SK-N-SH (cell line): ENCODE results near the gene CHD5. TPM values are rescaled to one million over a fixed set of nuclear protein-coding genes. Genes with fewer than 3 reads are reported as not detected.

Source experiments
- CTCF ChIA-PET: fragments of 300-600, 350-600 bp; formaldehyde crosslinking; extraction: SDS; loops from one replicate; lab custom pipeline; 2021; lab: Yijun Ruan, JAX
- POLR2A ChIA-PET: fragments of 350-600 bp; sonication (Branson Sonifier 250); formaldehyde crosslinking; extraction: SDS; loops from one replicate; lab custom pipeline; 2020; ENCODE audit warnings: antibody characterized with exemption, inconsistent platforms; lab: Yijun Ruan, JAX
- DNase-seq: peaks from one replicate; pipeline ENCODE4 v3.0.0; 2012
- H2AFZ ChIP-seq: fragments of 200-600 bp; sonication (generic); 2 replicates; pipeline ENCODE4 v1.8.1; 2016; ENCODE audit warnings: antibody characterized with exemption, mild to moderate bottlenecking, low read depth
- H3F3A ChIP-seq: fragments of 200-600 bp; sonication (generic); replicated peaks from 2 replicates; pipeline ENCODE3; 2016; ENCODE audit warnings: antibody characterized with exemption, mild to moderate bottlenecking; ENCODE audit not compliant: insufficient read depth
- H3K27ac ChIP-seq, 2 experiments: fragments of 200-500 bp in 1 of 2; fragments of 200-600 bp in 1 of 2; sonication (Bioruptor generic) in 1 of 2; sonication (generic), shearing (Covaris generic) in 1 of 2; 2 replicates each; pipeline versions ENCODE4 v1.5.1 to v1.6.1; 2014 to 2016; ENCODE audit warnings: low read depth in 2 of 2, inconsistent platforms in 1 of 2, low read length in 1 of 2, mild to moderate bottlenecking in 1 of 2, mixed read lengths in 1 of 2
- H3K27me3 ChIP-seq: fragments of 200-600 bp; sonication (generic), shearing (Covaris generic); 2 replicates; pipeline ENCODE4 v1.6.1; 2016; ENCODE audit warnings: mixed run types; ENCODE audit not compliant: insufficient read depth
- H3K36me3 ChIP-seq, 2 experiments: fragments of 200-500 bp in 1 of 2; fragments of 200-600 bp in 1 of 2; sonication (Bioruptor generic) in 1 of 2; sonication (generic) in 1 of 2; replicated peaks in 1 of 2; 2 replicates each; pipeline versions ENCODE3 to v1.5.1; 2014 to 2016; ENCODE audit warnings: low read length in 1 of 2, mild to moderate bottlenecking in 1 of 2; ENCODE audit not compliant: insufficient read depth in 2 of 2, control insufficient read depth in 1 of 2
- H3K4me1 ChIP-seq, 2 experiments: fragments of 200-500 bp in 1 of 2; fragments of 200-600 bp in 1 of 2; sonication (Bioruptor generic) in 1 of 2; sonication (generic), shearing (Covaris generic) in 1 of 2; 2 replicates each; pipeline versions ENCODE4 v1.5.1 to v1.6.1; 2014 to 2016; ENCODE audit warnings: low read depth in 1 of 2, low read length in 1 of 2, mixed run types in 1 of 2; ENCODE audit not compliant: insufficient read depth in 2 of 2, control insufficient read depth in 1 of 2
- H3K4me2 ChIP-seq: fragments of 200-600 bp; sonication (generic), shearing (Covaris generic); 2 replicates; pipeline ENCODE4 v1.6.1; 2017; ENCODE audit warnings: mixed run types
- H3K4me3 ChIP-seq, 2 experiments: fragments of 200-500 bp in 1 of 2; fragments of 200-600 bp in 1 of 2; sonication (Bioruptor generic) in 1 of 2; sonication (generic), shearing (Covaris generic) in 1 of 2; 2 replicates each; pipeline versions ENCODE4 v1.5.1 to v1.8.1; 2014 to 2016; ENCODE audit warnings: low read depth in 2 of 2, inconsistent platforms in 1 of 2, low read length in 1 of 2, mild to moderate bottlenecking in 1 of 2, mixed read lengths in 1 of 2, moderate library complexity in 1 of 2
- H3K79me2 ChIP-seq: fragments of 200-600 bp; sonication (generic); 2 replicates; pipeline ENCODE4 v1.8.1; 2017; ENCODE audit warnings: mild to moderate bottlenecking; ENCODE audit not compliant: insufficient read depth
- H3K9ac ChIP-seq: fragments of 200-600 bp; sonication (generic); 2 replicates; pipeline ENCODE4 v1.6.1; 2017; ENCODE audit warnings: mixed run types
- H3K9me2 ChIP-seq: fragments of 200-600 bp; sonication (generic); 2 replicates; pipeline ENCODE4 v1.6.1; 2017; ENCODE audit warnings: mixed run types
- H3K9me3 ChIP-seq: fragments of 200-600 bp; sonication (generic); 2 replicates; pipeline ENCODE4 v1.6.1; 2017; ENCODE audit warnings: mixed run types, mild to moderate bottlenecking, moderate library complexity
- H4K20me1 ChIP-seq: fragments of 200-600 bp; sonication (generic); 2 replicates; pipeline ENCODE4 v1.6.1; 2017; ENCODE audit warnings: mild to moderate bottlenecking, mixed run types; ENCODE audit not compliant: insufficient read depth
- CHD2 ChIP-seq: fragments of 150-350 bp; IDR thresholded peaks from 2 replicates; pipeline ENCODE4 v1.6.1; 2018; ENCODE audit warnings: low read length; ENCODE audit not compliant: partially characterized antibody
- CTCF ChIP-seq: fragments of 200-600 bp; sonication (generic); IDR thresholded peaks from 2 replicates; pipeline ENCODE4 v1.6.1; 2017; ENCODE audit warnings: antibody characterized with exemption, mild to moderate bottlenecking, moderate library complexity
- EZH2phosphoT487 ChIP-seq: fragments of 200-600 bp; sonication (generic); IDR thresholded peaks from 2 replicates; pipeline ENCODE4 v1.6.1; 2017; ENCODE audit warnings: low read depth, mixed run types, mild to moderate bottlenecking, antibody characterized with exemption, moderate library complexity, borderline replicate concordance
- FOXM1 ChIP-seq: IDR thresholded peaks from 2 replicates; pipeline ENCODE4 v1.4.0; 2012; ENCODE audit warnings: low read depth, mild to moderate bottlenecking
- JUND ChIP-seq: IDR thresholded peaks from 2 replicates; pipeline ENCODE4 v1.4.0; 2012
- MEF2A ChIP-seq: IDR thresholded peaks from 2 replicates; pipeline ENCODE4 v1.4.0; 2012; ENCODE audit warnings: low read depth, borderline replicate concordance
- MXI1 ChIP-seq: IDR thresholded peaks from 2 replicates; pipeline ENCODE4 v1.6.1; 2012; ENCODE audit warnings: mild to moderate bottlenecking, low read depth, low read length, improper control_type of control experiment
- NRF1 ChIP-seq: IDR thresholded peaks from 2 replicates; pipeline ENCODE4 v1.6.1; 2012; ENCODE audit warnings: low read depth, mild to moderate bottlenecking, low read length
- POLR2AphosphoS5 ChIP-seq: IDR thresholded peaks from 2 replicates; pipeline ENCODE4 v1.6.1; 2012; ENCODE audit warnings: low read depth, low read length
- RAD21 ChIP-seq: IDR thresholded peaks from 2 replicates; pipeline ENCODE4 v1.6.1; 2012; ENCODE audit warnings: mild to moderate bottlenecking, low read length
- RCOR1 ChIP-seq: fragments of 150-350 bp; IDR thresholded peaks from 2 replicates; pipeline ENCODE4 v1.6.1; 2017; ENCODE audit warnings: antibody characterized with exemption, low read length
- REST ChIP-seq: IDR thresholded peaks from 2 replicates; pipeline ENCODE4 v1.6.1; 2012; ENCODE audit warnings: mild to moderate bottlenecking, low read depth, low read length, moderate library complexity
- TAF1 ChIP-seq: IDR thresholded peaks from 2 replicates; pipeline ENCODE4 v1.6.1; 2012; ENCODE audit warnings: low read depth, mild to moderate bottlenecking, low read length, moderate library complexity, borderline replicate concordance
- TCF12 ChIP-seq: IDR thresholded peaks from 2 replicates; pipeline ENCODE4 v1.4.0; 2012
- YY1 ChIP-seq: IDR thresholded peaks from 2 replicates; pipeline ENCODE4 v1.4.0; 2012; ENCODE audit warnings: low read depth, mild to moderate bottlenecking
- WGBS: methylation state at CpG from one replicate; pipeline ENCODE4 v1.1.6; 2017; ENCODE audit warnings: low lambda C conversion rate; 5-methylcytosine and 5-hydroxymethylcytosine counted together
- polyA plus RNA-seq, 3 experiments: library from polyadenylated mRNA; depleted of rRNA; stranded (reverse); fragments of >200 nt; gene quantifications; 2 replicates each; pipeline ENCODE4 v1.2.3, GENCODE V29; 2012

Gene CHD5
- polyA plus RNA-seq, 1 of the 3 experiments (the other 2 are of a cell fraction): 0.26 TPM

DNA sequence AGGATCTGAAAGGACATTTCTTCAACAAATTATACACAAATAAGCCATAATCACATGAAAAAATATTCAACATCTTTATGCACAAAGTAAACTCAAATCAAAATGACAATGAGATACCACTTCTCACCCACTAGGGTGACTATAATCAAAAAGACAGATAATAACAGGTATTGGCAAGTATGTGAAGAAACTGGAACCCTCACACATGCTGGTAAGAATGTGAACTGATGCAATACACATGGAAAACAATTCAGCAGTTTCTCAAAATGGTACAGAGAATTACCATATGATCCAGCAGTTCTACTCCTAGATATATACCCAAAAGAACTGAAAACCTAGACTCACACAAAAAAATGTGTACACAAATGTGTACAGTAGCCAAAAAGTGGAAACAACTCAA lies 62.5 kb downstream of the CHD5 start:
- Histone ChIP-seq H3K4me2 (no peak overlapping the region), H3K79me2 (no peaks in the 10 kb centered on the region), H3F3A (no peaks in the 10 kb centered on the region), H2AFZ (no peak overlapping the region), H3K4me3 (no peak overlapping the region), H4K20me1 (no peaks in the 10 kb centered on the region), H3K27me3 (no peaks in the 10 kb centered on the region), H3K36me3 (no peaks in the 10 kb centered on the region), H3K4me1 (no peaks in the 10 kb centered on the region), H3K9me3 (no peaks in the 10 kb centered on the region), H3K9ac (no peak overlapping the region), H3K27ac (no peak overlapping the region), H3K9me2 (no peaks in the 10 kb centered on the region)
- DNase-seq: no peak
- TF ChIP-seq MXI1 (no peak), FOXM1 (no peak), CTCF (no peak), YY1 (no peak)
- ChIA-PET POLR2A (no interaction called here), CTCF (interaction anchor here (1.3 kb wide), 1 partner anchor 11 kb away, joined by 3 read pairs; no protein-coding TSS in a partner anchor)

GRCh38 chr1:6117064-6117463 lies 63.1 kb downstream of the CHD5 start:
- TF ChIP-seq NRF1 (no peak), MEF2A (no peak), RAD21 (no peak), EZH2phosphoT487 (no peak), REST (no peak), RCOR1 (no peak), POLR2AphosphoS5 (no peak), TCF12 (no peak), MXI1 (no peak), CTCF (no peak), JUND (no peak), TAF1 (no peak), CHD2 (no peak)
- TF ChIP-seq, all 33 proteins: peak for 0
- POLR2A ChIA-PET: no interaction called here
- WGBS: 39% methylated on average over 2 of the region's 2 CpGs

More at GRCh38 chr1:6117064-6117463, 63.1 kb downstream of the CHD5 start:
- Histone ChIP-seq H2AFZ (no peak overlapping the region), H3K79me2 (no peaks in the 10 kb centered on the region), H3K4me2 (no peak overlapping the region), H3K36me3 (no peaks in the 10 kb centered on the region), H4K20me1 (no peaks in the 10 kb centered on the region), H3K9me3 (no peaks in the 10 kb centered on the region), H3K9ac (no peak overlapping the region), H3K9me2 (no peaks in the 10 kb centered on the region), H3K4me3 (no peak overlapping the region), H3K27me3 (no peaks in the 10 kb centered on the region), H3K27ac (no peak overlapping the region), H3F3A (no peaks in the 10 kb centered on the region), H3K4me1 (peaks cover 0 to 4% of the 10 kb centered on the region in 2 experiments; a peak in 1 of 4 replicates)
- CTCF ChIA-PET: interaction anchor here (1.3 to 2.5 kb wide), 2 partner anchors 11 to 54 kb away, joined by 3 to 8 read pairs; no protein-coding TSS in a partner anchor
- DNase-seq: no peak
